GM19193 (cell line): ENCODE measurements around the gene CACTIN.

ENCODE experiments used
- POLR2A ChIP-seq: IDR thresholded peaks from 4 replicates; pipeline ENCODE4 v1.6.1; 2011; ENCODE audit not compliant: insufficient read depth, insufficient read length; ENCODE audit errors: extremely low read depth

CACTIN gene

DNA sequence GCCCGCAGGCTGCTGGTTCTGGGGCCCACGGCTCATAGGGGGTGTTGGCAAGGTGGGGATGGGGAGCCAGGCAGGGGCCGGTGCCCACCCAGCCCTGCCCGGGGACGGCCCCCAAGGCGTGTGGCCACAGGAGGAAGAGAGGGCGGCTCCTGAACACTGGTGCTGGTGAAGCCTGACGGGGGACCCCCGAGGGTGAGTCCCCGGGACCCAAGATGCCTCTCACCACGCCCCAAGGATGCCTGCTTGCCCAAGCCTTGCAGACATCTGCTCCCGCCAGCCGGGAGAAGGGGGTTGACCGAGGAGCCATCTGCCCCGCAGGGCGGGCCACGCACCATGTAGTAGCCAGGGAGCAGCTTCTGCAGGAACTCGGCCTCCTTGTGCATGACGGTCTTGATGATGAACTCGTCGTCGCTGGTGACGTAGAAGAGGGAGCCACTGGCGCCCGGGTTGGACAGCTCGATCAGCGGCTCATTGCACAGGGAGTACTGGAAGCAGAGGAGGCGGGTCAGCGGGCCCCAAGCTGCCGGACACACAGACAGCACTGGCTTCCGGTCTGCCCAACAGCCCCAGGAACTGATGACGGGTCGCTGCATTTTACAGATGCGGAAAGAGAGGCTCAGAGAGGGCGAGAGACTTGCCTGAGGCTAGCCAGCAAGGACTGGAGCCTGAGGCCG lies 29.6 kb upstream of the CACTIN start:
- TF ChIP-seq POLR2A: no peak

DNA sequence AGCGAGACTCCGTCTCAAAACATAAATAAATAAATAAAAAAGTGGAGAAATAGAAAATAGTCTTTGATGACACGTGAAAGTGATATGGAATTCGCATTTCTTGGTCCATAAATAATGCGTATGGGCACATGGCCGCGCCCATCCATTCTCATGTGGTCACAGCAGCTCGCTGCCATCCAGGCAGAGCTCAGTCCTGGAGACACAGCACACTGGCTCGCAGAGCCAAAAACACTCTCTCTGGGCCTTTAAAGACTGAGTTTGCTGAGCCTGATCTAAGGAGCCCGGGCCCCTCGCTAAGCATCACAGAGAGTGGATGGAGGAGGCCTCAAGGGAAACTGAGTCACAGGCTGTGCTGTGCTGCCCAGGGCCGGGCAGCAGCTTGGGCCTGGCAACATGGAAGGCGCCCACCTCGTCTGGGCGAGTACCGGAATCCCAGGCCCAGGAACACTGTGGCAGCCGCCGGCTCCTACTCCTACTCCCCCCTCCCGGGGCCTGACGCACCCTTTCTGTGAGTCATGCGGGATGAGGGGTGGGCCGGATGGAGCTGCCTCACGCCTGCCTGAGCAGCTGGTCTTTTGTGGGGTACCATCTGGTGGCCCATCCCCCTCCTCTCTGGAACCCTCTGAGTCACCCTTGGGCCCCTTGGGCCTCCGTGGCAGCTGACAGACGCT lies 28.9 kb upstream of the CACTIN start:
- no peak for TF ChIP-seq POLR2A

DNA sequence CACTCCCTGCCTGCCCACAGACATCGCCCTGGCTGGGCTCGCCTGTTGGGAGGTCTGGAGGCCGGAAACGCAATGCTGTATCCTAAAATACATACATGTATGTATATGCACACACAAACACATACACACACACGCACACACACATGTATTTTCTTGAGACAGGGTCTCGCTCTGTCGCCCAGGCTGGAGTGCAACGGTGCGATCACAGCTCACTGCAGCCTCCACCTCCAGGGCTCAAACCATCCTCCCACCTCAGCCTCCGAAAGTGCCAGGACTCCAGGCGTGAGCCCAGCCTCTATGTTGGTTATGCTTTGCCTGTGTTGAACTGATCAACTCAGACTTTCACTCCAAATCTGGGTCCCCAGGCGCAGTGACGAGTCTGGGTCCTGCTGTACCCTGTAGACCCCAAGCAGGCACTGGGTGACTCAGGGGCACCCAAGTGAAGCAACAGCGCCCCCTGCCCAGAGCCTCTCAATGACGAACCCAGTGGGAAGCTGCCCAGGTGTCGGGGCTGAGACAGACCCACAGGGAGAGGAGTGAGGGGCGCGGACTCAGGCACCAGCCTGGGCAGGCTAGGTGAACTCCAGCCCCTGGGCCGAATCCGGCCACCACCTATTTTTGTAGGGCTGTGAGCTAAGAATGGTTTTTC lies 27.4 kb upstream of the CACTIN start:
- TF ChIP-seq POLR2A: no peak

DNA sequence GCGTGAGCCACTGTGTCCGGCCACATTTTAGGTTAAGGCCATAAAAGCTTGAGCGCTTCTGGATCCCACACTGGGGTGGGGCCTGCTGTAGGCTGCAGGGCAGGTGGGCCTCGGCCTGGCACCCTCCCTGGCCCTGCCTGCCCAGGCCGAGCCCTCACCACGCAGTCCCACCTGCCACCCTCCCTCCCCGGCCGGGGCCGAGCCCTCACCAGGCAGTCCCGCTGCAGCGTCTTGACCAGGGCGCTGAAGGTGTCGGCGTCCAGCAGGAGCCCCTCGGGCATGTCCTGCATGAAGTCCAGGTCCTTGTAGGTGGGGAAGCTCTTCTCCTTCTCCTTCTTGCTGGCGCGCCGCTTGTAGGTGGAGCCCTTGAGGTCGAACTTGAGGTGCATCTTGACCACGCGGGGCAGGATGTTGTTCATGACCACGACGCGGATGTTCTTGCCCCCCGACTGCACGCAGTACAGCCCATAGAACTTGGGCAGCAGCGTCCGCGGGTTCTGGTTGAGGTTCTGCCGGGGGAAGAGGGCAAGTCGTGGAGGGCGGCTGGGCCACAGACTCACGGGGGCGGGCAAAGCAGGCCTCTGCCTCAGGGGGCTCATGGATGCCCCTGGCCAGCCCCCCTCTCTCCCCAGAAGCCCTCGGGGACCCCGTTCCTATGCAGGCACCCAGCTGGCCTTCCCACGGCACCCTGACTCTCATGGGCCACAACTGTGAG lies 26.6 kb upstream of the CACTIN start:
- TF ChIP-seq POLR2A: no peak

DNA sequence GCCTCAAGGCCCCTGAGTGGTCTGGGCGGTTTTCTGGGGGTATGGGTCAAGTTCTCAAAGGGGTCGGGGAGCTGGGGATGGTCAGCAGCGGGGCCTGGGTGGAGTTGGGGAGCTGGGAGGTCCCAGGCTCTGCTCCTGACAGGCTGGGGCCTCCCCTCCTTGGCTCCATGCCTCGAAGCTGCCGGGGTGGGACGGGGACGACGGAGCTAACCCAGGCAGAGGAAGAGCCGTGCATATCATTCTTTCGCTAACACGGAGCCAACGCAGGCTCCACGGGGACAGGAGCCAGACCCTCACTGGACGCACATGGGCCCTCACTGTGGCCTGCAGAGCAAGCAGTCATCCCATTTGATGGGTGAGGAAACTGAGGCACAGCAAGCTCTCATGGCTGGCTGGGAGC lies 25.8 kb upstream of the CACTIN start:
- no peak for TF ChIP-seq POLR2A

DNA sequence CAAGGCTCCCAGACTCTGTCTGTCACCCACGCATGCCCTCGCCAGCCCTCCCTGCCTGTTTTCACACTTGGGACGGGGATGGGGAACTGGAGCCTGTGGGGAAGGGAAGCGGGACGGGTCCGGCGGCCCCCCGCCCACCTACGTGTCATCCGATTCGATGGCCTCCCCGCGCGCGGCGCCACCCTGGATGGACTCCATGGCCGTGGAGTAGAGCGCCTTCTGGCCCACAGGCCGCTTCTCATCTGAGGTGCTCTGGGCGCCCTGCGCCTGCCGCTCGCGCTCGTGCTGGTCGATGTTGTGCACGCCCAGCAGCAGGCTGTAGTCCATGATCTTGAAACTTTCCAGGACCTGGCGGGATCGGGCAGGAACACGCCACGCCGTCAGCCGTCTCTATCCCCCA lies 25.1 kb upstream of the CACTIN start:
- no peak for TF ChIP-seq POLR2A

DNA sequence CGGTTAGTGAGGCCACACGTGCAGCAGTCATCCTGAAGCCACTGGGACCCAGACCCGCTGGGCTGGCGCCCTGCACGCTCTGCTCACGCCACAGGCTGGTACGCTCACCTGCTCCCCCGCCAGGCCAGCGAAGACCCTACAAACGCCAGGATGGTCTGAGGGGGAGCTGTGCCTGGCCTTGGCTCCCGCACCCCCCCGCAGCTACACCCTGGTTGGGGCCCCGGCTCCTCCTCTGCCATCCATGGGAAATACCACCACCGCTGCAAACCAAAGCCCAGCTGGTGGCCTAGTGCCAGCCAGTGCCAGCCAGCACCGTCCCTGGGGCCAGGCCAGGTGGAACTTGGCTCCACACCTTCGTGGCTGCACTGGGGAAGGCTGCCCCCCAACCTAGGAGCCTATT lies 23.3 kb upstream of the CACTIN start:
- no peak for TF ChIP-seq POLR2A

DNA sequence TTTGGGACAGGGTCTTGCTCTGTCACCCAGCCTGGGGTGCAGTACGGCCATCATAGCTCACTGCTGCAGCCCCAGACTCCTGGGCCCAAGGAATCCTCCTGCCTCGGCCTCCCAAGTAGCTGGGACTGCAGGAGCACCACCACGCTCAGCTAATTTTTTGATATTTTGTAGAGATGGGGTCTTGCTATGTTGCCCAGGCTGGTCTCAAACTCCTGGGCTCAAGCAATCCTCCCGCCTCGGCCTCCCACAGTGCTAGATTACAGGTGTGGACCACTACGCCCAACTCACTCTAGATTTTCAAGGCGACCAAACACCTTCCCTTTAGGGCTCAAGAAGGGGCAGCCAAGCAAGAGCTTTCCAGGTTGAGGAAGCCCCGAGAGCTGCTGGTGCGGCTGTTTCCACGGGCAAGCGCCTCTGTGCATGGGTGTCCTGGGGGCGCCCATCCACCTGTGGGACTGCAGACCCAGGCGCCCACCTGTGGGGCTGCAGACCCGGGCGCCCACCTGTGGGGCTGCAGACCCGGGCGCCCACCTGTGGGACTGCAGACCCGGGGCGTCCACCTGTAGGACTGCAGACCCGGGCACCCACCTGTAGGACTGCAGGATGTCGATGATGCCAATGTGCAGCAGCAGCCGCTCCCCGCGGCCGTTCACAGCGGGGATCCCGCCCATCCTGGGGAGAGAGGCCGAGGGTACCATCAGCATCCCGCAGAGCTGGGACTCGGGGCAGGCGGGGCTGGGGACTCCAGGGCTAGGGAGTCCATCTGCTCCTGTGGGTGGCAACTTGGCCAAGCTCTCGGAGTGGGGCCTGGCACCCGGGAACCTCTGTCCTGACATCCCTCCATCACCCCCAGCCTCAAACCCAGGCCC lies 21.7 kb upstream of the CACTIN start:
- no peak for TF ChIP-seq POLR2A

DNA sequence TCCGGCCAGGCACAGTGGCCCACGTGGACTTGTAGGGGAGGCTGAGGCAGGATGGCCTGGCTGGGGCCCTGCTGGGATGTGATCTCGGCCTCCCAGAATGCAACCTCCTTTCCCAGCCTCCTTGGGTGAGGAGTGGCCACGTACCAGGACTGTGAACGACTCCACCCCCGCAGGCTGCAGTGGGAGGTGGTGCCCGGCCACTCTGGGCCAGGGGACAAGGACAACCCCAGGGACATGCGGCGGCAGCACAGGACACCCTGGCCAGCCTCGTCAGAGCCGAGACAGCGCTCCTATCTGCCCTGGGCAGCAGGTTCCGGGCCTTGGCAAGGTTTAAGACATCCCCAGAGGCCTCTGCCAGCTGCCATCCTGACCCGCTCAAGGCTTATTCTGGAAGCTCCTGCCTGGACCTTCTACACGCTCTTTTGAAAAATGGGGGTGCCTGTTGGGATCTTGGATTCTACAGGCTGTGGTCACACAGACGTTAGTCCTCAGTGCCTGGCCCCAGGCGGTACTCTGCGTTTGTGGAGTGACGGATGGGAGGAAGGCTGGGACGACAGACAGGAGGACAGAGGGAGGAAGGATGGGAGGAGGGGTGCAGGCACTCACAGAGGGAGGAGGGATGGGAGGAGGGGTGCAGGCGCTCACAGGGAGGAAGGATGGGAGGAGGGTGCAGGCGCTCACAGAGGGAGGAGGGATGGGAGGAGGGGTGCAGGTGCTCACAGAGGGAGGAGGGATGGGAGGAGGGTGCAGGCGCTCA lies 19.9 kb upstream of the CACTIN start:
- no peak for TF ChIP-seq POLR2A

DNA sequence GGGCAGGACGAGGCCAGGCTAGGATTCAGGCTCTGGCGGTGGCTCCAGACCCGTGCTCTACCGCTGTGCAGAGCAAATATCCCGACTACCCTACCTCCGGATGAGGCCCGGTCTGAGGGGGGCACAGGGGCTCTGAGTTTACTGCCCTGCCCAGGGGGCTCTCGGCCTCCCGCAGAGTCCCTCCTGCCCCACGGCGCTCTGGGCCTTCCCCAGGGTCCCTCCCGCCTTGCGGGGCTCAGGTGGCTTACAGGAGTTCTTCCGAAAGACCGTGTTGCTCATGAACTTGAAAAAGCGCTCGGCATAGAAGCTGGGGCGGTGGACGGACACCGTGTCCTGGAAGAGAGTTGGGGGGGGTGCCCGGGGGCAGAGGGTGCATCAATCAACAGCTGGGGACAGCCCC lies 19.1 kb upstream of the CACTIN start:
- TF ChIP-seq POLR2A: no peak

DNA sequence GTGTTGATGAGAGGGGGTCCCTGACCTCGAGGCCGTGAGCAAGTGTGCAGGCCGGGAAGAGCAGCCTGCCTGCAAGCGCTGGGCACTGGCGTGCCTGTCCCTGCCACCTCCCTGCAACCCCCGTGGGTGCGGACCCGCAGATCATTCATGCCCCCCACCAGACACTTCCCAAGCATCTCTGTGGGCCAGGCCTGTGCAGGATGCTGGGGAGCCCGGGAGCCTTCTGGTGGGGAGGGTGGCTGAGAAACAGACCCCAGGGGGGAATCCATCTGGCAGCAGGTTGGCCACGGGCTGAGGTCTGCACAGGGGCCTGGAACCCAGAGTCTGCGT lies 18.4 kb upstream of the CACTIN start:
- TF ChIP-seq POLR2A: no peak

DNA sequence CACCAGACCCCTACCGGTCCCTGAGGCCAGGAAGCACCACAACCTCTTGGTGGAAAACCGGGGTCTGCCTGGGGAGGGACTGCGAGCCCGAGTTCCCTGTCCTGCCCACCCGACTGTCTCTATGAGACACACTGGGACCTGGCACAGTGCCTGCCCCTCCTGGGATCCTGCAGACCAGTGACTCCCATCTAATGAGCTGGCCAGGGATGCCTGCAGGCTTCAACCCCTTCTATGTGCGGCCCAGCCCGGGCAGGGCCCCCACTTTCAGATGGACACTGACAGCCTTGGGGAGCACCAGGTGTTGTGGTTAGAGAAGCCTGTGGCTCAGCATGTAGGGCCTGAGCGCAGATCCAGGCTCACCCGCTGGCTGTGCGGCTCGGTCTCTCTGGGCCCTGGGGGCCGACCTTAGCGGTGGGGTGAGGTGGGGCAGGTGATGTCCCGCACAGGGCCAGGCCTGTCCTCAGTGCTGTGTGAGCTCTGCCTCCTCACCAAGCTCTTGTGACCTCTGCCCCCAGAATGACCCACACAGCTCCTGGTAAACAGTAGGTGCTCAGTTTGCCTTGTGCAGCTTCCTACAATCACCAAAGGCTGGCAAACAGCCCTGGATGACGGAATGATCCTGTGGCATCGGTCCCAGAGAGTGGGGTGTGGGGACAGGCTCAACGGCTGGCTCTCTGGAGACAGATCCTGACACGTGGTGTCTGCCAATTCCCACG lies 17.9 kb upstream of the CACTIN start:
- no peak for TF ChIP-seq POLR2A

DNA sequence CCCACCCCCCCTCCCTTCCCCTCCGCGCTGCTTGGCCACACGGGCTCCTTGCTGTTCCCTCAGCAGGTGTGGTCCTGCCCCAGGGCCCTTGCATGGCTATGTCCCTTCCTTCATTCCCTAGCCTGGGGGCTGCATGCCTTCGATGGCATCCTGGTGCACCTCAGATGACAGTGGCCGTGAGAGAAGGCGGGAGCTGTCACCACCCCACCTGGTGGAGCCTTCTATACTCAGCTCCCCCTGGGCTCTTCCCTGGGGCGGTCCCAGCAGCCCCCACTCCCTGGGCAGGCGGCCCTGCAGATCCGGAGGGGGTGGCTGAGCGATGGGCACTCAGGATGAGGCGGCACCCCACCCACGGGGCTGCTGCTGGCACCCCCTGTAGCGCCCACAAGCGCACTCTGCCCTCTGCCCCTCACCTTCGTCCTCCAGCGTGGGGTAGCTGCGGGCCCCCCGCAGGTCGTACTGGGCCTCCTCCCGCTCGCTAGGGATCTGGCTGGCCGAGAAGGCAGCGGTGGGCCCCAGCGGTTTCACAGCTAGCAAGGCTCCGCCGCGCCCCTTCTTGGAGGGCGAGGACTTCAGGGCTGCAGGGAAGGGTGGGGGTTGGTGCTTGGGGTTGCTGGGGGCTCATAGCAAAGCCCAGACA lies 17.2 kb upstream of the CACTIN start:
- no peak for TF ChIP-seq POLR2A

DNA sequence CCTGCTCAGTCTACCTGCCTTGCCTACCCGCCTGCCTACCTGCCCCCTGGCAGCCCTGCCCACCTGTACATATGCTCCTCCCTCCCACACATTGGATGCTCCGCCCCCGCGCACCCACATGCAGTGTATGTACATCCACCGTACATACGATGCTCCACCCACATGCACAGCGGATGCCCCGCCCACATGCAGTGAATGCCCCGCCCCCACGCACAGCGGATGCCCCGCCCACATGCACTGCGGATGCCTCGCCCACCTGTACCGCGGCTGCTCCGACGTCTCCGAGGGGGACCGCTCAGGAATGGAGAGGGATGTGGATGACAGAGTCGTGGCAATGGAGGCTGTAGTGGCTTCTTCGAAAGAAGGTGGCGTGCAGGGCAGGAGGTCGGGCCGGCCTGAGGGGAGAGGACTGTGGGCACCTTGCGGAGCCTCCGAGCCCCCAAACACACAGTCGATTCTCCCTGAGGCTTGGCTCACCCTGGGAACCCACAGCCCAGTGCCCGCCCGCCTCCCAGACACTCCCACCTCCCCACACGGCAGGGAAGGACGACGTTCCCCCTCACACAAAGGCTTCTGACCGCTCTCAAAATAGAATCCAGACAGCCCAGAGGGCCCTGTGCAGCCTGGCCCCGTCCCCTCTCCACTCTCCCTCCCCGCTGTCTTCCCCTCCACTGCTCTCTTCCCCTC lies 16.5 kb upstream of the CACTIN start:
- no peak for TF ChIP-seq POLR2A
